Ovary (tissue), 3 donors: ENCODE results near the gene VSX2.

Experiments used
- POLR2A ChIP-seq: fragments of 450-650 bp; IDR thresholded peaks from one replicate; pipeline ENCODE4 v1.6.1; 2017; ENCODE audit warnings: antibody characterized with exemption, mild to moderate bottlenecking, moderate library complexity
- TF ChIP-seq, protein P1 (sequence below), 3 donors: fragments of 450-650 bp in 2 of 3; fragments of 200-600 bp in 1 of 3; IDR thresholded peaks; one replicate each; pipeline versions ENCODE4 v1.5.1 to v1.8.0; 2016 to 2022; ENCODE audit warnings: antibody characterized with exemption in 3 of 3, mild to moderate bottlenecking in 1 of 3
- donor health status: DM: no; HTN: no; CAD: no.

DNA sequence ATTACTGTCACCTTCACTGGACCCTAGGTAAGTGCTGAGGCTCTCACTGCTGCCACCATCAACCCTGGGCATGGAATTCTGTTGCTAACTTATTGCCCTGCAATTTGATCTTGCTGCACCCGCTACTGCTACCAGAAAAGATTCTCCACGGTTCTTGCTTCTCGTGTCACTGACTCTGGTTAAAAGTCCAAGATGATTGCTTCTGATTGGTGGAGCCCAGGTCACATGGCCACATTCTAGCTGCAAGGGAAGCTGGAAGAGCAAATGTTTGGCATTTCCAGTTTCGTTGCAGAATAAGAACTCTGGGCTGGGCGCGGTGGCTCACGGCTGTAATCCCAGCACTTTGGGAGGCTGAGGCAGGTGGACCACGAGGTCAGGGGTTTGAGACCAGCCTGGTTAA is 7.5 kb upstream of the VSX2 start:
- TF ChIP-seq, protein P1, sequence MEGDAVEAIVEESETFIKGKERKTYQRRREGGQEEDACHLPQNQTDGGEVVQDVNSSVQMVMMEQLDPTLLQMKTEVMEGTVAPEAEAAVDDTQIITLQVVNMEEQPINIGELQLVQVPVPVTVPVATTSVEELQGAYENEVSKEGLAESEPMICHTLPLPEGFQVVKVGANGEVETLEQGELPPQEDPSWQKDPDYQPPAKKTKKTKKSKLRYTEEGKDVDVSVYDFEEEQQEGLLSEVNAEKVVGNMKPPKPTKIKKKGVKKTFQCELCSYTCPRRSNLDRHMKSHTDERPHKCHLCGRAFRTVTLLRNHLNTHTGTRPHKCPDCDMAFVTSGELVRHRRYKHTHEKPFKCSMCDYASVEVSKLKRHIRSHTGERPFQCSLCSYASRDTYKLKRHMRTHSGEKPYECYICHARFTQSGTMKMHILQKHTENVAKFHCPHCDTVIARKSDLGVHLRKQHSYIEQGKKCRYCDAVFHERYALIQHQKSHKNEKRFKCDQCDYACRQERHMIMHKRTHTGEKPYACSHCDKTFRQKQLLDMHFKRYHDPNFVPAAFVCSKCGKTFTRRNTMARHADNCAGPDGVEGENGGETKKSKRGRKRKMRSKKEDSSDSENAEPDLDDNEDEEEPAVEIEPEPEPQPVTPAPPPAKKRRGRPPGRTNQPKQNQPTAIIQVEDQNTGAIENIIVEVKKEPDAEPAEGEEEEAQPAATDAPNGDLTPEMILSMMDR (IDR thresholded peaks at IDR 0.05) = no peak
- TF ChIP-seq POLR2A = no peak
